K562 (cell line): ENCODE measurements around the gene SEC16A. TPM values are rescaled to one million over a fixed set of nuclear protein-coding genes. Genes with fewer than 3 reads are reported as not detected.
A peak's percentile ranks its signal among the peaks of the same experiment; 100 is the strongest.

ENCODE experiments used
- ARID3B ChIP-seq: fragments of 250-450 bp; sonication (Bioruptor Pico); IDR thresholded peaks from 2 replicates; pipeline ENCODE4 v1.4.0; 2020; ENCODE audit warnings: borderline replicate concordance
- BCOR ChIP-seq: fragments of 450-650 bp; IDR thresholded peaks from 2 replicates; pipeline ENCODE4 v1.6.1; 2016
- CTBP1 ChIP-seq: fragments of 450-650 bp; IDR thresholded peaks from 2 replicates; pipeline ENCODE4 v1.6.1; 2016; ENCODE audit warnings: borderline replicate concordance
- ETS1 ChIP-seq: conservative IDR thresholded peaks from 2 replicates; pipeline ENCODE4 v1.6.1; 2011; ENCODE audit warnings: low read depth, mild to moderate bottlenecking, low read length; ENCODE audit not compliant: control insufficient read depth
- MCM7 ChIP-seq, 2 experiments: fragments of 450-650 bp; IDR thresholded peaks; 2 replicates each; pipeline ENCODE4 v1.6.1; 2016 to 2018
- RAD21 ChIP-seq, 2 experiments: fragments of 250-450 bp in 1 of 2; fragments of 450-650 bp in 1 of 2; sonication (Bioruptor Pico) in 1 of 2; formaldehyde crosslinking in 1 of 2; IDR thresholded peaks in 1 of 2; conservative IDR thresholded peaks in 1 of 2; 2 replicates each; pipeline versions ENCODE4 v1.4.0 to v1.8.0; 2020 to 2022; ENCODE audit warnings: mild to moderate bottlenecking in 2 of 2, moderate library complexity in 1 of 2
- RB1 ChIP-seq: fragments of 450-650 bp; IDR thresholded peaks from 2 replicates; pipeline ENCODE4 v1.6.1; 2017; ENCODE audit warnings: low read depth, mild to moderate bottlenecking
- RFX7 ChIP-seq: fragments of 250-450 bp; sonication (Bioruptor Pico); IDR thresholded peaks from 2 replicates; pipeline ENCODE4 v1.5.1; 2021; ENCODE audit warnings: mild to moderate bottlenecking
- SMC3 ChIP-seq: conservative IDR thresholded peaks from 2 replicates; pipeline ENCODE4 v1.6.1; 2011; ENCODE audit warnings: low read depth, low read length, improper control_type of control experiment; ENCODE audit not compliant: insufficient read depth
- SUPT5H ChIP-seq: fragments of 450-650 bp; IDR thresholded peaks from 2 replicates; pipeline ENCODE4 v1.6.1; 2016
- XRCC5 ChIP-seq: fragments of 200-400 bp; formaldehyde crosslinking; IDR thresholded peaks from 2 replicates; pipeline ENCODE4 v1.6.1; 2017; ENCODE audit warnings: low read depth, mild to moderate bottlenecking, low read length
- ZBTB7A ChIP-seq: IDR thresholded peaks from 2 replicates; pipeline ENCODE4 v1.6.1; 2011; ENCODE audit warnings: low read depth, mild to moderate bottlenecking, low read length, moderate library complexity, borderline replicate concordance; ENCODE audit not compliant: control insufficient read depth
- ZNF23 ChIP-seq: fragments of 250-450 bp; sonication (Bioruptor Pico); IDR thresholded peaks from 2 replicates; pipeline ENCODE4 v1.4.0; 2020; ENCODE audit warnings: mild to moderate bottlenecking
- ZNF436 ChIP-seq: fragments of 250-450, 450-650 bp; sonication (Bioruptor Pico); formaldehyde crosslinking; IDR thresholded peaks from 2 replicates; pipeline ENCODE4 v1.7.0; 2020; ENCODE audit warnings: mild to moderate bottlenecking
- ZNF518B ChIP-seq: fragments of 250-450 bp; sonication (Bioruptor Pico); IDR thresholded peaks from 2 replicates; pipeline ENCODE4 v1.5.0; 2021; ENCODE audit warnings: mild to moderate bottlenecking, moderate library complexity
- polyA plus RNA-seq, 8 experiments: library from polyadenylated mRNA; depleted of rRNA in 4 of 8; stranded (reverse) in 5 of 8; unstranded in 3 of 8; fragments of >200 nt; fragmentation: Nextera tagmentation in 2 of 8; fragmentation: Illumina TruSeq in 1 of 8; extraction: Ambion mirVana in 2 of 8; extraction: Trizol in 1 of 8; gene quantifications; 2 replicates each; pipeline versions ENCODE4 v1.2.1 to v1.2.3, GENCODE V29; 2011 to 2014; ENCODE audit warnings: inconsistent platforms in 1 of 8, missing spikeins in 1 of 8
- total RNA-seq, 7 experiments: library from RNA; depleted of rRNA in 6 of 7; stranded (reverse); fragments of >200 nt in 6 of 7; fragmentation: Illumina TruSeq in 2 of 7; extraction: Trizol in 2 of 7; gene quantifications; 2 replicates each; pipeline versions ENCODE4 v1.2.1 to v1.2.3, GENCODE V29; 2011 to 2021; ENCODE audit warnings: low replicate concordance in 1 of 7
- TF ChIP-seq, protein P1 (sequence below): fragments of 450-650 bp; IDR thresholded peaks from one replicate; pipeline ENCODE4 v1.6.1; 2018; ENCODE audit warnings: mild to moderate bottlenecking, moderate library complexity; ENCODE audit not compliant: partially characterized antibody

SEC16A gene
- total and polyA plus RNA-seq, 9 of the 15 experiments (the other 6 are each of a cell fraction or from before 2014, with no cell fraction given): 8.3 to 62.8 (median 14.0) TPM

DNA sequence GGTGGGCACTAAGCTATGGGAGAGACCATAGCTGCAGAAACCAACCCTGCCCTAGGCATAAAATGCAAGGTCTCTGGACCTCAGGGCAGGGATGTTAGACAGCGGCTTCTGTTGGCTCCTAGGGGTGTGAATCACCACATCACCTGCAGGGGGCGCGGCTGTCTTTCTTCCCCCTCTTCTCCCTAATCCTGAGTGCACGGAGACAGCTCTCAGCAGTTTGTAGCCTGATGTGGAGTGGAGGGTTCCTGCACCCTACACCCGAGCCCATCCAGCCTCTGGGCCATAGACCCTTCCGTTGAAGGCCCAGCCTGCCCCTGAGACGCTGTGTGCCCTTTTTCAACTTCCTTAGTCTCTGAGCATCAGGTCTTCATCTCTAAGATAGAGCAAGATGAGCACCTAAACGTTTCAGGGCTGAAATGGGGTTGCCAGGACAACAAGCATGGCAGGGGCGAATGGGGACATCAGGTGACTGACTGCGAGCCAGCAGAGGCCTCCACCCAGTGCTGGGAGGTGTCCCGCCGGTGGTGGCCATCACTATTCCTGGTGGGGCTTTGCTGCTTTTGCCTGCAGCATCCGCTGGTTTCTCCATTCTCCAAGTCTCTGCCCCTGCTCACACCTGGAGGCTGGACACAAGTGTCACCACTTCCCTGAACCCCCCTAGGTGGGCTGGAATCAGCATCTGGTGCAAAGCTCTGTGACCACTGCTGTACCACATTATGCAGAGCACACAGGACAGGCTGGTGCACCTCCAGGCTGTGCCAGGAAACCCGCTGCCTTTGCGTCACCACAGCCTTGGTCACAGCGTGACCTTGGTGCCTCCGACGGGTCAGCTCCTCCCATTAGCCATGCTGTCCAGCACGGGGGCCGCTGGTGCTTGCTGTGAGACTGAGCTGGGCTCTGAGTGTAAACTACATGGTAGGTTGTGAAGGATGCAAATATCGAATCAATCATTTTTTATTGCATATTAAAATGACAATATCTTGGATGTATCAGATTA is 2.5 kb upstream of the SEC16A start (continued):
- TF ChIP-seq, protein P1, sequence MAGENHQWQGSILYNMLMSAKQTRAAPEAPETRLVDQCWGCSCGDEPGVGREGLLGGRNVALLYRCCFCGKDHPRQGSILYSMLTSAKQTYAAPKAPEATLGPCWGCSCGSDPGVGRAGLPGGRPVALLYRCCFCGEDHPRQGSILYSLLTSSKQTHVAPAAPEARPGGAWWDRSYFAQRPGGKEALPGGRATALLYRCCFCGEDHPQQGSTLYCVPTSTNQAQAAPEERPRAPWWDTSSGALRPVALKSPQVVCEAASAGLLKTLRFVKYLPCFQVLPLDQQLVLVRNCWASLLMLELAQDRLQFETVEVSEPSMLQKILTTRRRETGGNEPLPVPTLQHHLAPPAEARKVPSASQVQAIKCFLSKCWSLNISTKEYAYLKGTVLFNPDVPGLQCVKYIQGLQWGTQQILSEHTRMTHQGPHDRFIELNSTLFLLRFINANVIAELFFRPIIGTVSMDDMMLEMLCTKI: no peak
- TF ChIP-seq RAD21 (CRISPR knock-in tag; conservative IDR thresholded peaks at IDR 0.05 in 1 of 2, IDR thresholded peaks at IDR 0.05 in 1 of 2): peak; percentile 73 to 85
- TF ChIP-seq RB1: peak; percentile 77
- TF ChIP-seq MCM7 (IDR thresholded peaks at IDR 0.05): no peak
- TF ChIP-seq RFX7 (CRISPR knock-in tag): no peak
- no peak for TF ChIP-seq ZNF518B
- no peak for TF ChIP-seq SUPT5H
- TF ChIP-seq ZNF436 (CRISPR knock-in tag): no peak
- TF ChIP-seq ETS1: no peak
- TF ChIP-seq SMC3: peak; percentile 94
- no peak for TF ChIP-seq ZNF23 (CRISPR knock-in tag)
- no peak for TF ChIP-seq ARID3B
- TF ChIP-seq ZBTB7A: no peak
- TF ChIP-seq BCOR: no peak
- TF ChIP-seq XRCC5: peak; percentile 85; the same call in 1 of the 2 replicates
- TF ChIP-seq CTBP1: peak; percentile 62; the same call in 1 of the 2 replicates
